ENCODE data around the gene POLN. TPM values are rescaled to one million over a fixed set of nuclear protein-coding genes. Genes with fewer than 3 reads are reported as not detected.
A peak's percentile ranks its signal among the peaks of the same experiment; 100 is the strongest.

The POLN gene
- total and polyA plus RNA-seq, 2 experiments from 2014 or later: 1.7 to 2.0 TPM

DNA sequence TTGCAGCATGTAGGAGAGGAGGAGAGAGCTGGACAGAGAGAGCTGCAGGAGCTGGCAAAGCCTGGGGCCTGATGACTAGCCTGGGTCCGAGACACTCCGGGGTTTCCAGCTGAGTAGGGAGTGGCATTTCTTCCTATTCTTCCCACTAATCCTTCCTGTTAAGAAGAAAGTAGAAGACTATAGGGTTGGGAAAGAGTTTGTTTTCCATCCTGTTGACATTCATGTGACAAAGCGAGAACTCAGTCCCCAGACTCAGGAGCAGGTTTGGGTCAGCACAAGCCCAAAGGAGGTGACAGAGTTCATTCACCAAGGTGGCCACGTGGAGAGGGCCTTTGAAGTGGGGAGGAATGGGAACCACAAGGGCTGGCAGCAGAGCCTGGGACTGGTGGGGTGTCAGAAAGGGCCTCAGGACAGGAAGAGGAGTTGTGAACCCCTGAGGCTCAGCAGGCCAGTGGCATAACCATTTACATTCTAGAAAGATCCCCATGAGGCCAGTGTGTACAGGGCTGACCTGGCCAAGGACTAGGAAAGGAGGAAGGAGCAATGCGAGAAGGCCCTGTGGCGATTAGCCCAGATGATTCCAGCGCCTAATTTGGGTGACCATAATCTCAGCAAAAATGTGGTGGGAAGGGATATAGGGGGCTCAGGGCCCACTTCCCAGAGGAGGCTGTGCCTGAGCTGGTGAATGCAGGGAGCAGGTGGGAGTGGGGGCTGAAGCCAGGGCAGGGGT lies 3.3 kb upstream of the POLN start:
- TF ChIP-seq EZH2 (IDR thresholded peaks at IDR 0.05; ENCODE audit: borderline replicate concordance): no peak
- TF ChIP-seq, protein P1, sequence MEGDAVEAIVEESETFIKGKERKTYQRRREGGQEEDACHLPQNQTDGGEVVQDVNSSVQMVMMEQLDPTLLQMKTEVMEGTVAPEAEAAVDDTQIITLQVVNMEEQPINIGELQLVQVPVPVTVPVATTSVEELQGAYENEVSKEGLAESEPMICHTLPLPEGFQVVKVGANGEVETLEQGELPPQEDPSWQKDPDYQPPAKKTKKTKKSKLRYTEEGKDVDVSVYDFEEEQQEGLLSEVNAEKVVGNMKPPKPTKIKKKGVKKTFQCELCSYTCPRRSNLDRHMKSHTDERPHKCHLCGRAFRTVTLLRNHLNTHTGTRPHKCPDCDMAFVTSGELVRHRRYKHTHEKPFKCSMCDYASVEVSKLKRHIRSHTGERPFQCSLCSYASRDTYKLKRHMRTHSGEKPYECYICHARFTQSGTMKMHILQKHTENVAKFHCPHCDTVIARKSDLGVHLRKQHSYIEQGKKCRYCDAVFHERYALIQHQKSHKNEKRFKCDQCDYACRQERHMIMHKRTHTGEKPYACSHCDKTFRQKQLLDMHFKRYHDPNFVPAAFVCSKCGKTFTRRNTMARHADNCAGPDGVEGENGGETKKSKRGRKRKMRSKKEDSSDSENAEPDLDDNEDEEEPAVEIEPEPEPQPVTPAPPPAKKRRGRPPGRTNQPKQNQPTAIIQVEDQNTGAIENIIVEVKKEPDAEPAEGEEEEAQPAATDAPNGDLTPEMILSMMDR (IDR thresholded peaks at IDR 0.05; ENCODE audit: poor library complexity): no peak
- TF ChIP-seq EZH2phosphoT487 (IDR thresholded peaks at IDR 0.05; ENCODE audit: low read depth, severe bottlenecking, unreplicated experiment): no peak
- Histone ChIP-seq H3K27ac (peak overlapping the region; percentile 2), H4K20me1 (ENCODE audit: insufficient read depth, poor library complexity, severe bottlenecking) (peaks cover 7% of the 10 kb centered on the region), H3K4me3 (no peak overlapping the region), H3K9me2 (replicated peaks; ENCODE audit: insufficient read depth) (no peaks in the 10 kb centered on the region), H3K79me2 (peaks cover 9% of the 10 kb centered on the region), H3K27me3 (no peaks in the 10 kb centered on the region), H2AFZ (no peak overlapping the region), H3K4me1 (ENCODE audit: insufficient read depth) (peaks cover 16% of the 10 kb centered on the region), H3K4me2 (no peak overlapping the region), H3K9me3 (ENCODE audit: low read depth) (no peaks in the 10 kb centered on the region), H3K36me3 (replicated peaks; ENCODE audit: insufficient read depth, low read depth) (no peaks in the 10 kb centered on the region)
- WGBS (ENCODE audit: low lambda C conversion rate, missing lambda C conversion rate): 76% methylated on average over 7 of the region's 7 CpGs
- no peak for DNase-seq (ENCODE audit: low spot score)

DNA sequence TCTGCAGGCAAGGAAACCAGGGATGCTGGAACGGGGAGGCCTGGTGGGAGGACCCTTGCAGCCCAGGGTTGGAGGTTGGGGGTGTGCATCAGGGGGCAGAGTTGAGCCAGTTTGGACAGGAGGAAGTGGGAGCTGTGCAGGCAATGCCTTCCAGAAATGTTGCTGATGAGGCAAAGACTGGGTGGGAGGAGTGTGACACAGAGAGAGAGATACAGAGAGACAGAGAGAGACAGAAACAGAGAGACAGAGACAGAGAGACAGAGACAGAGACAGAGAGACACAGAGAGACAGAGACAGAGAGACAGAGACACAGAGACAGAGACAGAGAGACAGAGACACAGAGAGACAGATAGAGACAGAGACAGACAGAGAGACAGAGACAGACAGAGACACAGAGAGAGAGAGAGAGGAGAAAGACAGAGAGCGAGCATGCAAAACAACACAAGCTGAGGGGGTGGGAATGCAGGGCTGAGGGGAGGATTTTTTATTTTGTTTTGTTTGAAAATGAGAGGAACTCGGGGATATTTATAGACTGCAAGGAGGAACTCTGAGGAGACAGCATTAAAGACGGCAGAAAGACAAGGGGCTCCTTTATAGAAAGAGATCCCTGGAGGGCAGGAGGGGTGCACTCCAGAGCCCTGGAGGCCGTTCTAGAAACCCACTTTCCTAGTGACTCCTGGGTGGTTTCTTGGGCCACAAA lies 1.9 kb upstream of the POLN start:
- WGBS (ENCODE audit: low lambda C conversion rate, missing lambda C conversion rate): 55% methylated on average over 5 of the region's 5 CpGs
- Histone ChIP-seq H3K79me2 (peaks cover 23% of the 10 kb centered on the region), H3K4me3 (no peak overlapping the region), H3K4me2 (no peak overlapping the region), H4K20me1 (ENCODE audit: insufficient read depth, poor library complexity, severe bottlenecking) (peaks cover 7% of the 10 kb centered on the region), H3K27ac (peak overlapping the region; percentile 2), H3K4me1 (ENCODE audit: insufficient read depth) (peaks cover 29% of the 10 kb centered on the region), H3K9me3 (ENCODE audit: low read depth) (no peaks in the 10 kb centered on the region), H3K36me3 (replicated peaks; ENCODE audit: insufficient read depth, low read depth) (no peaks in the 10 kb centered on the region), H2AFZ (no peak overlapping the region), H3K27me3 (no peaks in the 10 kb centered on the region), H3K9me2 (replicated peaks; ENCODE audit: insufficient read depth) (no peaks in the 10 kb centered on the region)
- TF ChIP-seq, protein P1 (IDR thresholded peaks at IDR 0.05; ENCODE audit: poor library complexity): peak; percentile 28
- TF ChIP-seq EZH2phosphoT487 (IDR thresholded peaks at IDR 0.05; ENCODE audit: low read depth, severe bottlenecking, unreplicated experiment) (no peak), EZH2 (IDR thresholded peaks at IDR 0.05; ENCODE audit: borderline replicate concordance) (no peak)
- DNase-seq (ENCODE audit: low spot score): peak; percentile 52

DNA sequence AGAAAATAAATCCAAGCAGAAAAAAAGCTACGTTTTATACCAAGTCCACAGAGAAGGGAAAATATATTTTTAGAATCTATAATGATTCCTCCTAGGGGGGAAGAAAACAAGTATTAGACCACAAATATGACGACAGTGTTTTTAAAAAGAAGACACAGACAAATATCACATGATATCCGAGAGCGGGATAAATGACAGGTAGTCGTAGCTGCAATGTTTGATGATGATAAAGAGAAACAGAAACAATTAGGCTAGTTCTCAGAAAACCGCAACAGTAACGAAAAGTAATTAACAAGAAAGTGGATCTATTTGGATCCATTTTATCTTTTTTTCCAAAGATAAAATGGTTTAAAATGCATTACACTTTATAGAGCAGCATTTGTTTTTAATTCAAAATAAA lies 918 bp downstream of the POLN start:
- Histone ChIP-seq H3K4me3 (peak overlapping the region; percentile 75), H3K4me1 (ENCODE audit: insufficient read depth) (peaks cover 32% of the 10 kb centered on the region), H3K36me3 (replicated peaks; ENCODE audit: insufficient read depth, low read depth) (no peaks in the 10 kb centered on the region), H3K4me2 (peak overlapping the region; percentile 77), H4K20me1 (ENCODE audit: insufficient read depth, poor library complexity, severe bottlenecking) (peaks cover 4% of the 10 kb centered on the region), H3K9me3 (ENCODE audit: low read depth) (no peaks in the 10 kb centered on the region), H3K9me2 (replicated peaks; ENCODE audit: insufficient read depth) (no peaks in the 10 kb centered on the region), H2AFZ (peak overlapping the region; percentile 77), H3K79me2 (peaks cover 39% of the 10 kb centered on the region), H3K27ac (peak overlapping the region; percentile 21), H3K27me3 (no peaks in the 10 kb centered on the region)
- no peak for DNase-seq (ENCODE audit: low spot score)
- TF ChIP-seq, protein P1 (IDR thresholded peaks at IDR 0.05; ENCODE audit: poor library complexity): no peak
- TF ChIP-seq EZH2phosphoT487 (IDR thresholded peaks at IDR 0.05; ENCODE audit: low read depth, severe bottlenecking, unreplicated experiment) (no peak), EZH2 (IDR thresholded peaks at IDR 0.05; ENCODE audit: borderline replicate concordance) (no peak)
- WGBS (ENCODE audit: low lambda C conversion rate, missing lambda C conversion rate): 8% methylated on average over 7 of the region's 7 CpGs
